A549 (cell line): Measurements from ENCODE around the gene ARHGAP10.

ENCODE experiments used
- CBX2 ChIP-seq: fragments of 200-600 bp; sonication (generic); IDR thresholded peaks from 2 replicates; pipeline ENCODE4 v1.6.1; 2016; ENCODE audit warnings: low read depth, mild to moderate bottlenecking, borderline replicate concordance
- CHD2 ChIP-seq: fragments of 150-350 bp; IDR thresholded peaks from 2 replicates; pipeline ENCODE4 v1.6.1; 2014; ENCODE audit warnings: low read length; ENCODE audit not compliant: partially characterized antibody
- CTCF ChIP-seq: fragments of >200 bp; sonication (Bioruptor Twin); formaldehyde crosslinking; IDR thresholded peaks from 3 replicates; pipeline ENCODE4 v1.5.1; 2016
- HDAC2 ChIP-seq: fragments of 200-600 bp; sonication (generic); IDR thresholded peaks from 2 replicates; pipeline ENCODE4 v1.6.1; 2016
- HMGXB4 ChIP-seq: fragments of 250-450 bp; sonication (Bioruptor Pico); IDR thresholded peaks from 2 replicates; pipeline ENCODE4 v1.5.0; 2021; ENCODE audit warnings: mild to moderate bottlenecking, moderate library complexity, borderline replicate concordance
- RCOR1 ChIP-seq: fragments of 150-350 bp; IDR thresholded peaks from 2 replicates; pipeline ENCODE4 v1.6.1; 2014; ENCODE audit warnings: antibody characterized with exemption, low read length, low read depth
- SMC3 ChIP-seq: fragments of >200 bp; sonication (Bioruptor Twin); formaldehyde crosslinking; IDR thresholded peaks from 3 replicates; pipeline ENCODE4 v1.6.1; 2018; ENCODE audit warnings: inconsistent platforms
- USF2 ChIP-seq: fragments of 450-650 bp; IDR thresholded peaks from 2 replicates; pipeline ENCODE4 v1.6.1; 2014; ENCODE audit warnings: antibody characterized with exemption
- ZSCAN20 ChIP-seq: fragments of 250-450 bp; sonication (Bioruptor Pico); IDR thresholded peaks from 2 replicates; pipeline ENCODE4 v1.8.0; 2022; ENCODE audit warnings: mild to moderate bottlenecking, moderate library complexity

- TF ChIP-seq CBX2 (no peak), HMGXB4 (CRISPR knock-in tag) (no peak), CTCF (no peak), ZSCAN20 (CRISPR knock-in tag) (no peak), SMC3 (no peak), RCOR1 (no peak), HDAC2 (no peak), CHD2 (no peak), USF2 (no peak)
Observed at GRCh38 chr4:147786031-147786430, 54.1 kb downstream of the ARHGAP10 start.
